Midbrain (tissue), 1 donor: ENCODE data around the gene GRK3.
A peak's percentile ranks its signal among the peaks of the same experiment; 100 is the strongest.
"Not testable (repeated sequence)": the region's sequence is repeated elsewhere in the genome, so short reads cannot be mapped to it uniquely, and the experiment has no call there.

ENCODE experiments used
- DNase-seq: peaks from one replicate; lab custom pipeline; 2025; lab: John Stamatoyannopoulos, UW

The GRK3 gene

GRCh38 chr22:25564320-25564978 lies at the start of gene GRK3:
GRK3 (plus strand) TSS chr22:25564675; CDS start chr22:25565041, 366 bp downstream.
- DNase-seq: peak; percentile 46

GRCh38 chr22:25518000-25518663 lies 46.3 kb upstream of the GRK3 start:
- no peak for DNase-seq

GRCh38 chr22:25525376-25525775 lies 39.1 kb upstream of the GRK3 start:
- DNase-seq: no peak

GRCh38 chr22:25525804-25526584 lies 38.5 kb upstream of the GRK3 start:
- not testable (repeated sequence) for DNase-seq

GRCh38 chr22:25527016-25527415 lies 37.5 kb upstream of the GRK3 start:
- not testable (repeated sequence) for DNase-seq

GRCh38 chr22:25528068-25528467 lies 36.4 kb upstream of the GRK3 start:
- not testable (repeated sequence) for DNase-seq

- not testable (repeated sequence) for DNase-seq
Observed at GRCh38 chr22:25529059-25529458, 35.4 kb upstream of the GRK3 start.

- not testable (repeated sequence) for DNase-seq
Observed at GRCh38 chr22:25529541-25530137, 34.8 kb upstream of the GRK3 start.

GRCh38 chr22:25531677-25532076 lies 32.8 kb upstream of the GRK3 start:
- not testable (repeated sequence) for DNase-seq

GRCh38 chr22:25534724-25535123 lies 29.8 kb upstream of the GRK3 start:
- no peak for DNase-seq

- peak; percentile 25 for DNase-seq
Observed at GRCh38 chr22:25536589-25536988, 27.9 kb upstream of the GRK3 start.

GRCh38 chr22:25540166-25540907 lies 24.1 kb upstream of the GRK3 start:
- no peak for DNase-seq

- DNase-seq: no peak
Observed at GRCh38 chr22:25540908-25541660, 23.4 kb upstream of the GRK3 start.

- DNase-seq: no peak
Observed at GRCh38 chr22:25542191-25542590, 22.3 kb upstream of the GRK3 start.

GRCh38 chr22:25542720-25543402 lies 21.6 kb upstream of the GRK3 start:
- DNase-seq: no peak

GRCh38 chr22:25545146-25545545 lies 19.3 kb upstream of the GRK3 start:
- DNase-seq: no peak

GRCh38 chr22:25545672-25546071 lies 18.8 kb upstream of the GRK3 start:
- DNase-seq: no peak

- no peak for DNase-seq
Observed at GRCh38 chr22:25546242-25546641, 18.2 kb upstream of the GRK3 start.

GRCh38 chr22:25546751-25547150 lies 17.7 kb upstream of the GRK3 start:
- DNase-seq: no peak

GRCh38 chr22:25548866-25549464 lies 15.5 kb upstream of the GRK3 start:
- no peak for DNase-seq
